Sigmoid colon (tissue), 7 donors: ENCODE results near the gene SF1. TPM values are rescaled to one million over a fixed set of nuclear protein-coding genes. Genes with fewer than 3 reads are reported as not detected.

Source experiments
- DNase-seq: peaks from one replicate; pipeline ENCODE4 v3.0.0-alpha.2; 2019
- H3K27ac ChIP-seq, 4 donors: fragments of 200-600 bp; sonication (generic); one replicate each; pipeline ENCODE4 v1.5.1; 2016 to 2019; ENCODE audit warnings: mild to moderate bottlenecking in 1 of 4
- H3K27me3 ChIP-seq, 3 donors: fragments of 200-600 bp; sonication (generic); one replicate each; pipeline ENCODE4 v1.5.1; 2019; ENCODE audit warnings: mild to moderate bottlenecking in 1 of 3
- H3K36me3 ChIP-seq, 4 donors: fragments of 200-600 bp; sonication (generic); one replicate each; pipeline ENCODE4 v1.5.1; 2016 to 2019
- H3K4me1 ChIP-seq, 4 donors: fragments of 200-600 bp; sonication (generic); one replicate each; pipeline ENCODE4 v1.5.1; 2017 to 2019
- H3K4me3 ChIP-seq, 4 donors: fragments of 200-600 bp; sonication (generic); one replicate each; pipeline ENCODE4 v1.5.1; 2017 to 2019; ENCODE audit warnings: mild to moderate bottlenecking in 2 of 4, moderate library complexity in 1 of 4
- H3K9me3 ChIP-seq, 4 donors: fragments of 200-600 bp in 3 of 4; sonication (generic) in 3 of 4; one replicate each; pipeline versions ENCODE4 v1.5.1 to v1.6.1; 2013 to 2019
- CTCF ChIP-seq, 4 experiments: fragments of 450-650 bp in 3 of 4; fragments of 200-600 bp in 1 of 4; IDR thresholded peaks; one replicate each; pipeline ENCODE4 v1.5.1; 2016 to 2019; ENCODE audit warnings: antibody characterized with exemption in 4 of 4, mild to moderate bottlenecking in 3 of 4, moderate library complexity in 2 of 4
- EP300 ChIP-seq, 4 donors: sonication (generic); formaldehyde crosslinking; IDR thresholded peaks; one replicate each; pipeline ENCODE4 v1.6.1; 2017; ENCODE audit warnings: antibody characterized with exemption in 4 of 4
- POLR2A ChIP-seq, 2 donors: fragments of 450-650 bp; IDR thresholded peaks; one replicate each; pipeline ENCODE4 v1.6.1; 2016; ENCODE audit warnings: antibody characterized with exemption in 2 of 2, mild to moderate bottlenecking in 2 of 2, moderate library complexity in 2 of 2
- POLR2AphosphoS5 ChIP-seq, 4 donors: sonication (generic); formaldehyde crosslinking; IDR thresholded peaks; one replicate each; pipeline ENCODE4 v1.6.1; 2017; ENCODE audit warnings: antibody characterized with exemption in 4 of 4
- WGBS, 2 donors: extraction: QIAGEN DNeasy Blood & Tissue Kit; methylation state at CpG; one replicate each; pipeline ENCODE4 v1.1.7; 2013; 5-methylcytosine and 5-hydroxymethylcytosine counted together
- intact Hi-C: fragments of 100-400 bp; cut with DNase I; formaldehyde crosslinking; loops from one replicate; pipeline ENCODE4 v1.15.1; 2023
- polyA plus RNA-seq, 3 donors: library from polyadenylated mRNA; stranded (reverse); fragments of 200-250 nt; gene quantifications; one replicate each; pipeline ENCODE4 v1.2.3, GENCODE V29; 2013
- total RNA-seq, 4 donors: library from RNA; depleted of rRNA; stranded (reverse); fragments of >200 nt; gene quantifications; one replicate each; pipeline ENCODE4 v1.1.0, GENCODE V29; 2016
- donor health status: healthy with polysubstance abuse.
- donor health status: Bipolar disorder and iron deficiency.
- donor health status: healthy.

SF1 gene
- total and polyA plus RNA-seq, 7 donors = 36.5 to 381 (median 185) TPM

GRCh38 chr11:64770120-64770519, 8.2 kb downstream of the SF1 start:
- intact Hi-C loops = no loop called here
- peak; percentile 60 for DNase-seq

GRCh38 chr11:64769283-64769682, 9.1 kb downstream of the SF1 start:
- Histone ChIP-seq H3K4me3 (no peak overlapping the region), H3K9me3 (no peaks in the 10 kb centered on the region), H3K4me1 (peaks cover 0 to 62% (median 43%) of the 10 kb centered on the region in 4 donors), H3K27ac (no peak overlapping the region), H3K36me3 (peaks cover 80 to 100% (median 91%) of the 10 kb centered on the region in 4 donors), H3K27me3 (no peaks in the 10 kb centered on the region)
- no peak for DNase-seq
- TF ChIP-seq POLR2AphosphoS5 (IDR thresholded peaks at IDR 0.05) = no peak
- no peak for TF ChIP-seq POLR2A (IDR thresholded peaks at IDR 0.05)
- TF ChIP-seq EP300 (IDR thresholded peaks at IDR 0.05) = no peak
- TF ChIP-seq CTCF (IDR thresholded peaks at IDR 0.05) = no peak
- intact Hi-C loops = no loop called here
- 94 to 95% methylated on average over 6 of the region's 6 CpGs for WGBS, 2 donors

More at GRCh38 chr11:64770120-64770519, 8.2 kb downstream of the SF1 start:
- no peaks in the 10 kb centered on the region for H3K27me3 ChIP-seq
- H3K36me3 ChIP-seq = peaks cover 77 to 100% (median 90%) of the 10 kb centered on the region in 4 donors
- TF ChIP-seq CTCF (IDR thresholded peaks at IDR 0.05) (no peak), POLR2AphosphoS5 (IDR thresholded peaks at IDR 0.05) (no peak), EP300 (IDR thresholded peaks at IDR 0.05) (no peak), POLR2A (IDR thresholded peaks at IDR 0.05) (no peak)
- peaks cover 0 to 62% (median 42%) of the 10 kb centered on the region in 4 donors for H3K4me1 ChIP-seq
- H3K4me3 ChIP-seq = no peak overlapping the region
- no peak overlapping the region for H3K27ac ChIP-seq
- WGBS, 2 donors = 96% methylated on average over 12 of the region's 12 CpGs
- H3K9me3 ChIP-seq = no peaks in the 10 kb centered on the region

- no peak for TF ChIP-seq POLR2A (IDR thresholded peaks at IDR 0.05)
- TF ChIP-seq POLR2AphosphoS5 (IDR thresholded peaks at IDR 0.05) = no peak
- no peak for TF ChIP-seq EP300 (IDR thresholded peaks at IDR 0.05)
- no peak for TF ChIP-seq CTCF (IDR thresholded peaks at IDR 0.05)
- Histone ChIP-seq H3K9me3 (no peaks in the 10 kb centered on the region), H3K36me3 (peaks cover 71 to 97% (median 91%) of the 10 kb centered on the region in 4 donors), H3K27ac (peak overlapping the region; percentile 65 to 81 (median 74)), H3K4me3 (no peak overlapping the region), H3K4me1 (peaks cover 0 to 62% (median 44%) of the 10 kb centered on the region in 4 donors), H3K27me3 (no peaks in the 10 kb centered on the region)
- DNase-seq = no peak
- intact Hi-C loops = no loop called here
- WGBS, 2 donors = 91 to 94% methylated on average over 6 of the region's 6 CpGs
These were observed 10.0 kb downstream of the SF1 start for GRCh38 chr11:64768300-64768694.

- H3K4me1 ChIP-seq = peaks cover 0 to 62% (median 44%) of the 10 kb centered on the region in 4 donors
- no peaks in the 10 kb centered on the region for H3K9me3 ChIP-seq
- peak; percentile 86 for DNase-seq
- TF ChIP-seq EP300 (IDR thresholded peaks at IDR 0.05) (no peak), POLR2A (IDR thresholded peaks at IDR 0.05) (no peak), POLR2AphosphoS5 (IDR thresholded peaks at IDR 0.05) (peak in 1 of 4 donors; percentile 21), CTCF (IDR thresholded peaks at IDR 0.05) (peak; percentile 65 to 81 (median 76))
- H3K4me3 ChIP-seq = no peak overlapping the region
- H3K27ac ChIP-seq = peak overlapping the region; percentile 65 to 81 (median 74)
- H3K36me3 ChIP-seq = peaks cover 65 to 95% (median 87%) of the 10 kb centered on the region in 4 donors
- no peaks in the 10 kb centered on the region for H3K27me3 ChIP-seq
- intact Hi-C loops = no loop called here
- WGBS, 2 donors = 56% methylated on average over 19 of the region's 19 CpGs
These were observed 10.7 kb downstream of the SF1 start for GRCh38 chr11:64767344-64768299.
